ENCODE measurements around the gene SRGN.

The SRGN gene

GRCh38 chr10:69047111-69047832 lies 40.6 kb upstream of the SRGN start:
- no peak overlapping the region for H3K4me3 ChIP-seq (ENCODE audit: low read depth, low read length)
- peak; percentile 31 for DNase-seq (ENCODE audit: low read depth)
- TF ChIP-seq, protein P1, sequence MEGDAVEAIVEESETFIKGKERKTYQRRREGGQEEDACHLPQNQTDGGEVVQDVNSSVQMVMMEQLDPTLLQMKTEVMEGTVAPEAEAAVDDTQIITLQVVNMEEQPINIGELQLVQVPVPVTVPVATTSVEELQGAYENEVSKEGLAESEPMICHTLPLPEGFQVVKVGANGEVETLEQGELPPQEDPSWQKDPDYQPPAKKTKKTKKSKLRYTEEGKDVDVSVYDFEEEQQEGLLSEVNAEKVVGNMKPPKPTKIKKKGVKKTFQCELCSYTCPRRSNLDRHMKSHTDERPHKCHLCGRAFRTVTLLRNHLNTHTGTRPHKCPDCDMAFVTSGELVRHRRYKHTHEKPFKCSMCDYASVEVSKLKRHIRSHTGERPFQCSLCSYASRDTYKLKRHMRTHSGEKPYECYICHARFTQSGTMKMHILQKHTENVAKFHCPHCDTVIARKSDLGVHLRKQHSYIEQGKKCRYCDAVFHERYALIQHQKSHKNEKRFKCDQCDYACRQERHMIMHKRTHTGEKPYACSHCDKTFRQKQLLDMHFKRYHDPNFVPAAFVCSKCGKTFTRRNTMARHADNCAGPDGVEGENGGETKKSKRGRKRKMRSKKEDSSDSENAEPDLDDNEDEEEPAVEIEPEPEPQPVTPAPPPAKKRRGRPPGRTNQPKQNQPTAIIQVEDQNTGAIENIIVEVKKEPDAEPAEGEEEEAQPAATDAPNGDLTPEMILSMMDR (conservative IDR thresholded peaks at IDR 0.05; ENCODE audit: low read depth, low read length) = no peak

DNA sequence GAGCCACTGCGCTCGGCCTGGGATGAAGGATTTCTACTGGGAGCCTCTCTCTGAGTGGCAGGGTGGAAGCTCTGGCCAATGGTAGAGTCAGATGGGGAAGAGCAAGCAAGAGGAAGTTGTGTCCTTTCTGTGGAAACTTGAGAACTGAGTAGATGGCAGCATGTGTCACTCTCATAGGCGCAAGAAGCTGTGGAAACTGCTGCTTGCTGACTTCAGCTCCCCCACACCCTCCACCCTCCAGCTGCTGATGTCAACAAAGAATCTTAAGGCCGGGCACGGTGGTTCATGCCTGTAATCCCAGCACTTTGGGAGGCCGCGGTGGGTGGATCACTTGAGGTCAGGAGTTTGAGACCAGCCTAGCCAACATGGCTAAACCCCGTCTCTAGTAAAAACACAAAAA lies 39.8 kb upstream of the SRGN start:
- peak; percentile 53 for DNase-seq (ENCODE audit: low read depth)
- TF ChIP-seq, protein P1 (conservative IDR thresholded peaks at IDR 0.05; ENCODE audit: low read depth, low read length) = no peak
- no peak overlapping the region for H3K4me3 ChIP-seq (ENCODE audit: low read depth, low read length)

- TF ChIP-seq, protein P1 (conservative IDR thresholded peaks at IDR 0.05; ENCODE audit: low read depth, low read length) = no peak
- DNase-seq (ENCODE audit: low read depth) = no peak
- H3K4me3 ChIP-seq (ENCODE audit: low read depth, low read length) = no peak overlapping the region
Observed at GRCh38 chr10:69049566-69049961, 38.3 kb upstream of the SRGN start.

- TF ChIP-seq, protein P1 (conservative IDR thresholded peaks at IDR 0.05; ENCODE audit: low read depth, low read length) = no peak
- DNase-seq (ENCODE audit: low read depth) = peak; percentile 47
- H3K4me3 ChIP-seq (ENCODE audit: low read depth, low read length) = no peak overlapping the region
Observed at GRCh38 chr10:69051303-69051702, 36.6 kb upstream of the SRGN start.

DNA sequence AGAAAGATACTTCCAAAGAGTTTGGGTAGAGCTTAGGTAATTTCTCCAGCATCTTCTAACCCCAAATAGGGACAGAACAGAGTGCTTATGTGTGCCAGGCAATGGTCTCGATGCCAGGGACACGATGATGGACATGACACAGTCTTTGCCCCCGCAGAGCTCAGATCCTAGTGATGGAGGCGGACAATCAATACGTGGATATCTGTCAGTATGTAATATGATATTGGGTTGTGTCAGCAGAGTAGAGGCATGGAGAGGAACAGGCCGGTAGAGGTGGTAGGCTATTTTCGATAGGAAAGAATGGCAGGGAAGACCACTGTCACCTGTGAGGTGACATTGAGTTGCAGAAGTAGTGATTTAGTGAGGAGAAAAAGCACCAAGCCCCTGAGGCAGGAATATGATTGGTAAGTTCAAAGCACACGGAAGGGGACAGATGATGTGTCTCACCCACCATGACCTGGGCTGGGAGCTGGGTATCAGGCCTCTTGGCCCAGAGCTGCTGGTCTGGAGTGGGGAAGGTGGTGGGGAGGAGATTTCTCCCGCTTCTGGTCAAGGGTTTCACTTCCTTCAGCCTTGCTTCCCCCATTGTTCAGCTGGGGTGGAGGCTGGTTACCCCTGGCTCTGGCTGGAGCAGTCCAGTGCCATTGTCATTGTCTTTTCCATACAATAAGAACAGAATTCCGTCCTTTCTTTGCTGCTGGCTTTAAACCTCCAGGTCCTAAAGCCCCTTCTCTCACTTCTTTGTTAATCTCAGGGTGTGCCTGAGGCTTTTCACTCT lies 36.0 kb upstream of the SRGN start:
- H3K4me3 ChIP-seq (ENCODE audit: low read depth, low read length) = no peak overlapping the region
- no peak for DNase-seq (ENCODE audit: low read depth)
- TF ChIP-seq, protein P1 (conservative IDR thresholded peaks at IDR 0.05; ENCODE audit: low read depth, low read length) = no peak

DNA sequence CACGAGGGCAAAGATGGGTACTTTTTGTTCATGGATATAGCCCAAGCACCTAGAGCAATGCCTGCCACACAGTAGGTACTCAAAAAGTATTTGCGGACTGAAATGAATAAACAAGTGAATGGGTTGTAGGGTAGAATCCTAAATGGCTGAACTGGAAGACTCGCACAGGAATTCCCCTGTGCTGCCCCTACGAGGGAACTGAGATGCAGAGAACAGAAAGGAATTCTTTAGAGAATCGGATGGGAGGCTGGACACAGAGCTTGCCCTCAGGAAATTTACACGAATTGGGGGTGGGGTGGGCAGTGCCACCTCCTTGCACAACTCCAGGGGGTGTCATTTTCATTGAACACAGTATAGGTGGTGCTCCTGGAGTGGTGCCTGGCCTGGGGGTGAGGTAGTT lies 35.2 kb upstream of the SRGN start:
- no peak overlapping the region for H3K4me3 ChIP-seq (ENCODE audit: low read depth, low read length)
- DNase-seq (ENCODE audit: low read depth) = no peak
- TF ChIP-seq, protein P1 (conservative IDR thresholded peaks at IDR 0.05; ENCODE audit: low read depth, low read length) = no peak

Measured in choroid plexus epithelial cell (primary cell).